MCF 10A (cell line): Measurements from ENCODE around the gene ZNF524. TPM values are rescaled to one million over a fixed set of nuclear protein-coding genes. Genes with fewer than 3 reads are reported as not detected.

ENCODE experiments used
- BruUV-seq: library from RNA; stranded (reverse); fragments of 400-500 nt; replicated peaks from 2 replicates; lab custom pipeline; 2021; lab: Mats Ljungman, UMichigan
- CTCF ChIA-PET: fragments of 300-600 bp; sonication (Branson Sonifier 250); formaldehyde crosslinking; extraction: SDS; loops from one replicate; lab custom pipeline; 2021; ENCODE audit warnings: antibody characterized with exemption, inconsistent platforms; lab: Yijun Ruan, JAX
- POLR2A ChIA-PET: fragments of 300-600, 350-650 bp; sonication (Branson Sonifier 250); formaldehyde crosslinking; extraction: SDS; loops from one replicate; lab custom pipeline; 2020; ENCODE audit warnings: antibody characterized with exemption, inconsistent platforms; lab: Yijun Ruan, JAX
- DNase-seq: peaks from one replicate; pipeline ENCODE4 v3.0.0-alpha.2; 2018; ENCODE audit not compliant: unreplicated experiment
- H3K27ac Mint-ChIP-seq: one replicate; pipeline ENCODE4 v1.8.0; 2022; ENCODE audit warnings: mild to moderate bottlenecking, low read depth, mixed read lengths; ENCODE audit not compliant: unreplicated experiment
- H3K27me3 Mint-ChIP-seq: one replicate; pipeline ENCODE4 v1.8.0; 2022; ENCODE audit warnings: mixed read lengths; ENCODE audit not compliant: insufficient read depth, unreplicated experiment
- H3K36me3 Mint-ChIP-seq: one replicate; pipeline ENCODE4 v1.8.0; 2022; ENCODE audit warnings: mild to moderate bottlenecking, moderate library complexity, mixed read lengths; ENCODE audit not compliant: insufficient read depth, unreplicated experiment
- H3K4me1 Mint-ChIP-seq: one replicate; pipeline ENCODE4 v1.8.0; 2022; ENCODE audit warnings: mixed read lengths; ENCODE audit not compliant: insufficient read depth, unreplicated experiment
- H3K4me3 Mint-ChIP-seq: one replicate; pipeline ENCODE4 v1.8.0; 2022; ENCODE audit warnings: mild to moderate bottlenecking, moderate library complexity, mixed read lengths; ENCODE audit not compliant: unreplicated experiment
- H3K9me3 Mint-ChIP-seq: one replicate; pipeline ENCODE4 v1.8.0; 2022; ENCODE audit warnings: mixed read lengths; ENCODE audit not compliant: unreplicated experiment
- CTCF ChIP-seq: fragments of 200-600 bp; IDR thresholded peaks from one replicate; pipeline ENCODE4 v1.8.0; 2022; ENCODE audit warnings: antibody characterized with exemption, mild to moderate bottlenecking; ENCODE audit not compliant: unreplicated experiment
- intact Hi-C: fragments of 100-400 bp; cut with micrococcal nuclease; formaldehyde crosslinking; loops from 2 replicates; pipeline ENCODE4 v1.14.1; 2022
- total RNA-seq: library from RNA; stranded (reverse); gene quantifications from 2 replicates; pipeline ENCODE4 v1.2.3, GENCODE V29; 2022

The ZNF524 gene
- total RNA-seq, 1 experiment from 2014 or later = 17.6 TPM

GRCh38 chr19:55644191-55644833 lies 44.2 kb downstream of the ZNF524 start:
- no peak for DNase-seq
- CTCF ChIA-PET = interaction anchor here (0.7 to 3.6 kb wide), 5 partner anchors 9 to 14 kb away, joined by 3 to 25 read pairs (median 4); no protein-coding TSS in a partner anchor
- no peak for TF ChIP-seq CTCF
- H3K36me3 Mint-ChIP-seq = peaks cover 50% of the 10 kb centered on the region
- no TSS peak for BruUV-seq
- intact Hi-C loops = no loop called here
- H3K27ac Mint-ChIP-seq = peak overlapping the region; percentile 94
- POLR2A ChIA-PET = interaction anchor here (1.0 to 3.0 kb wide), 3 partner anchors 10 to 45 kb away, joined by 4 to 15 read pairs (median 6); partner anchors contain the start of gene FIZ1
- no peaks in the 10 kb centered on the region for H3K9me3 Mint-ChIP-seq
- H3K27me3 Mint-ChIP-seq = no peaks in the 10 kb centered on the region
- peaks cover 18% of the 10 kb centered on the region for H3K4me1 Mint-ChIP-seq
- peak overlapping the region; percentile 82 for H3K4me3 Mint-ChIP-seq

- POLR2A ChIA-PET = interaction anchor here (1.0 to 1.4 kb wide), 4 partner anchors 9 to 12 kb away, joined by 4 to 6 read pairs (median 4); no protein-coding TSS in a partner anchor
- Mint-ChIP-seq H3K9me3 (no peaks in the 10 kb centered on the region), H3K4me3 (peak overlapping the region; percentile 82), H3K27ac (peak overlapping the region; percentile 94), H3K4me1 (peaks cover 18% of the 10 kb centered on the region), H3K27me3 (no peaks in the 10 kb centered on the region), H3K36me3 (peaks cover 50% of the 10 kb centered on the region)
- TF ChIP-seq CTCF = no peak
- intact Hi-C loops = no loop called here
- TSS peak; percentile 65 for BruUV-seq
- no peak for DNase-seq
- CTCF ChIA-PET = interaction anchor here (1.0 to 3.6 kb wide), 3 partner anchors 8 to 13 kb away, joined by 4 to 25 read pairs (median 11); no protein-coding TSS in a partner anchor
Measured at GRCh38 chr19:55644842-55645511, 44.9 kb downstream of the ZNF524 start.

- Mint-ChIP-seq H3K27ac (no peak overlapping the region), H3K9me3 (no peaks in the 10 kb centered on the region), H3K36me3 (peaks cover 50% of the 10 kb centered on the region), H3K27me3 (no peaks in the 10 kb centered on the region), H3K4me3 (peak overlapping the region; percentile 19), H3K4me1 (peaks cover 18% of the 10 kb centered on the region)
- DNase-seq = no peak
- no TSS peak for BruUV-seq
- CTCF ChIA-PET = interaction anchor here (0.7 to 3.6 kb wide), 3 partner anchors 9 to 13 kb away, joined by 3 to 25 read pairs (median 11); no protein-coding TSS in a partner anchor
- no peak for TF ChIP-seq CTCF
- POLR2A ChIA-PET = interaction anchor here (1.1 to 1.4 kb wide), 3 partner anchors 9 to 12 kb away, joined by 4 to 5 read pairs (median 4); no protein-coding TSS in a partner anchor
- intact Hi-C loops = no loop called here
Measured at GRCh38 chr19:55645512-55645881, 45.4 kb downstream of the ZNF524 start.
